NCI-H1092 (cell line): ENCODE data around the gene UMAD1.

Experiments used
- DNase-seq: peaks from one replicate; lab custom pipeline; 2025; lab: John Stamatoyannopoulos, UW

Gene UMAD1

GRCh38 chr7:7764520-7765396 is 124.2 kb downstream of the UMAD1 start:
- DNase-seq: no peak

- DNase-seq: no peak
Observed at GRCh38 chr7:7765422-7765821, 124.9 kb downstream of the UMAD1 start.

GRCh38 chr7:7766671-7767070 is 126.1 kb downstream of the UMAD1 start:
- DNase-seq: no peak

GRCh38 chr7:7768977-7769709 is 128.6 kb downstream of the UMAD1 start:
- DNase-seq: no peak

GRCh38 chr7:7769710-7770627 is 129.4 kb downstream of the UMAD1 start:
- no peak for DNase-seq

- no peak for DNase-seq
Observed at GRCh38 chr7:7771452-7771851, 130.9 kb downstream of the UMAD1 start.

- peak; percentile 51 for DNase-seq
Observed at GRCh38 chr7:7772397-7772821, 131.9 kb downstream of the UMAD1 start.

GRCh38 chr7:7773334-7774309 is 133.1 kb downstream of the UMAD1 start:
- DNase-seq: no peak

GRCh38 chr7:7779888-7780287 is 139.3 kb downstream of the UMAD1 start:
- no peak for DNase-seq

- no peak for DNase-seq
Observed at GRCh38 chr7:7783001-7783400, 142.4 kb downstream of the UMAD1 start.

- DNase-seq: no peak
Observed at GRCh38 chr7:7785344-7785973, 144.9 kb downstream of the UMAD1 start.

GRCh38 chr7:7786595-7786994 is 146.0 kb downstream of the UMAD1 start:
- no peak for DNase-seq

- no peak for DNase-seq
Observed at GRCh38 chr7:7789551-7789988, 149.0 kb downstream of the UMAD1 start.

- no peak for DNase-seq
Observed at GRCh38 chr7:7790041-7790741, 149.6 kb downstream of the UMAD1 start.

GRCh38 chr7:7791523-7791922 is 151.0 kb downstream of the UMAD1 start:
- no peak for DNase-seq

GRCh38 chr7:7792056-7792455 is 151.5 kb downstream of the UMAD1 start:
- no peak for DNase-seq

- DNase-seq: no peak
Observed at GRCh38 chr7:7793249-7793648, 152.7 kb downstream of the UMAD1 start.

- DNase-seq: no peak
Observed at GRCh38 chr7:7793921-7794320, 153.4 kb downstream of the UMAD1 start.

- DNase-seq: no peak
Observed at GRCh38 chr7:7795203-7795602, 154.7 kb downstream of the UMAD1 start.

- no peak for DNase-seq
Observed at GRCh38 chr7:7795630-7796121, 155.1 kb downstream of the UMAD1 start.
